Activated CD8-positive, alpha-beta memory T cell treated with anti-CD3 and anti-CD28 coated beads for 24 hours (primary cell): ENCODE results near the gene PCDHAC2.

ENCODE experiments used
- DNase-seq: peaks from one replicate; pipeline ENCODE4 v3.0.0-alpha.2; 2020

The PCDHAC2 gene, protein sequence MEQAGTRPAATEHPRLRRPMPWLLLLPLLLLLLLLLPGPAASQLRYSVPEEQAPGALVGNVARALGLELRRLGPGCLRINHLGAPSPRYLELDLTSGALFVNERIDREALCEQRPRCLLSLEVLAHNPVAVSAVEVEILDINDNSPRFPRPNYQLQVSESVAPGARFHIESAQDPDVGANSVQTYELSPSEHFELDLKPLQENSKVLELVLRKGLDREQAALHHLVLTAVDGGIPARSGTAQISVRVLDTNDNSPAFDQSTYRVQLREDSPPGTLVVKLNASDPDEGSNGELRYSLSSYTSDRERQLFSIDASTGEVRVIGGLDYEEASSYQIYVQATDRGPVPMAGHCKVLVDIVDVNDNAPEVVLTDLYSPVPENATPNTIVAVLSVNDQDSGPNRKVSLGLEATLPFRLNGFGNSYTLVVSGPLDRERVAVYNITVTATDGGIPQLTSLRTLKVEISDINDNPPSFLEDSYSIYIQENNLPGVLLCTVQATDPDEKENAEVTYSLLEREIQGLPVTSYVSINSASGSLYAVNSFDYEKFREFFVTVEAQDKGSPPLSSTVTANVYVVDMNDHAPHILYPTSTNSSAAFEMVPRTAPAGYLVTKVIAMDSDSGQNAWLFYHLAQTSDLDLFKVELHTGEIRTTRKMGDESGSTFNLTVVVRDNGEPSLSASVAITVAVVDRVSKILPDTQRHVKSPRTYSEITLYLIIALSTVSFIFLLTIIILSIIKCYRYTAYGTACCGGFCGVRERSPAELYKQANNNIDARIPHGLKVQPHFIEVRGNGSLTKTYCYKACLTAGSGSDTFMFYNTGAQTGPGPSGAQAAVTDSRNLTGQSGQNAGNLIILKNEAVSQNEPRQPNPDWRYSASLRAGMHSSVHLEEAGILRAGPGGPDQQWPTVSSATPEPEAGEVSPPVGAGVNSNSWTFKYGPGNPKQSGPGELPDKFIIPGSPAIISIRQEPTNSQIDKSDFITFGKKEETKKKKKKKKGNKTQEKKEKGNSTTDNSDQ

DNA sequence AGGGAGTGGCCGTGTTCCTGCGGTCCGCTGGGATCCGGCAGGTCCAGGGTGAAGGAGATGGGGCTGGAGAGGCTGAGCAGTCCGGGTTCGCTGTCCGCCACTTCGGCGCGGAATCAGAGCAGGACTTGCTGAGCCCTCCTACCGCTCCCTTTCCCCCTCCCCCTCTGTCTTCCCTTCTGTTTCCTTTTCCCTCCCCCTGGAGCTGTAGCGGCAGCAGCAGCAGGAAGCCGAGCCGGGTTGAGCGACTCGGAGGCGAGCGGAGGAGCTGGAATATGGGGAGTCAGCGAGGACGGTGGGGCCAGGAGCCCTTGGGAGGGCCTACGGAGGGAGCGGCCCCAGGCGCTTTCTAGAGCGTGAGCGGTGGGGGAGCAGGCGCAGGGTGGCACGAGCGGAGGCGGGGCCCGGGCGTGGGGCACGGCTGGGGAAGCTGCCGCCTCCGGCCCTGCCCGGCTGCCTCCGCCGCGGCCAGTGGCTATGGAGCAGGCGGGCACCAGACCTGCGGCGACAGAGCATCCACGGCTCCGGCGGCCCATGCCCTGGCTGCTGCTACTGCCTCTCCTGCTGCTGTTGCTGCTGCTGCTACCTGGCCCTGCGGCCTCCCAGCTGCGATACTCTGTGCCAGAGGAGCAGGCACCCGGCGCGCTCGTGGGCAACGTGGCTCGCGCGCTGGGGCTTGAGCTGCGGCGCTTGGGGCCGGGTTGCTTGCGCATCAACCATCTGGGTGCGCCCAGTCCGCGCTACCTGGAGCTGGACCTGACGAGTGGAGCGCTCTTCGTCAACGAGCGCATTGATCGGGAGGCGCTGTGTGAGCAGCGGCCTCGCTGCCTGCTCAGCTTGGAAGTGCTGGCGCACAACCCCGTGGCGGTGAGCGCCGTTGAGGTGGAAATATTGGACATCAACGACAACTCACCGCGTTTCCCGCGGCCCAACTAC, at the start of gene PCDHAC2:
TSS of gene PCDHAC2 (plus strand) at position 184 of the 933 bp plus-strand sequence. CDS start at position 475, 291 bp downstream.
- no peak for DNase-seq

DNA sequence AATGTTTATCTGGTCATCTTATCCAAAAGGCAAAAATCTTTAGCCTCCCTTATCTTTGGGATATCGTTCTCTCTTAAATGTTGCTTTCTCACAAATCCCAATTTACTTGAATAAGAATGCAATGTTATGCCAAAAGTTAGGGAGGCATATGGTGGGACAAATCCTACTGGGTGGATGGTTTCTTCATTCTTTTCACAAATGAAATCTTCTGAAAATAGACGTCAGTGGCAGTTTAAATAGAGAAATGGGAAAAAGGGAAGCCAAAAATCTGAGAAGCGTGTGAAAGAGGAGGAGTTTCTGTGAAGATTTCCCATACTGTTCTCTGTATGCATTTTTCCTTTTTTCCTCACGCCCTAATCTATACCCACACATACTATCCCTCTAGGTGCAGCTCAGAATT, 42.7 kb upstream of the PCDHAC2 start:
- DNase-seq = no peak

DNA sequence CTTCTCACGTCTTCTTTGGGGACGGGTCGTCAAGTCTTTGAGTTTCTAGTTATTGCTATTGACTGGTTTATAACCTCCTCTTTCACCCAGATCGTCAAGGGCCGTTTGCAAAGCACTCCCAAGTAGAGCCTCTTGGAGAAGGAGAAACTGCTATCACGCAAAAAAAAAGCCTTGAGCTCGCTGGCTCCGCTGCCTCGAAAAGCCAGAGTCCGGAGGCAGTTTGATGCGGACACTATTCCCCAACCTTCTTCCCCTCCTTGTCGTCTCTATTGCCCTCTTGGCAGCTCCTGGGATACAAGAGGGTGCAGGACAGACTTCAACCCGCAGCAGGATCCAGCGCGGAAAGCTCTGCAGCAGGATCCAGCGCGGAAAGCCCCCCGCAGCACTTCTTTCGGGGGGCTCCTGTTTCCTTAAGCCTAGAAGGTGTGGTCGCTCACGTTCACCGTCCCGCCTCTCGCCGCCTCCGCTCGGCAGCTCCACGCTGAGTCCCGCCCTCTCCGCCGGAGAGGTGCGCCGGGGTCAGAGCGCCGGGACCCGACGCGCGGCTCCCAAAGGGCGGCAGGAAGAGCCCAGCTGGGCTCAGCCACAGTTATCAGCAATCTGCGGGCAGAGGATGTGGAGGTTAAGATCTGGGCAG, 40.4 kb upstream of the PCDHAC2 start, which contains the start of gene PCDHAC1:
TSS of gene PCDHAC1 (plus strand) at position 494 of the 637 bp plus-strand sequence. CDS start 594 bp downstream, outside the sequence.
- no peak for DNase-seq

DNA sequence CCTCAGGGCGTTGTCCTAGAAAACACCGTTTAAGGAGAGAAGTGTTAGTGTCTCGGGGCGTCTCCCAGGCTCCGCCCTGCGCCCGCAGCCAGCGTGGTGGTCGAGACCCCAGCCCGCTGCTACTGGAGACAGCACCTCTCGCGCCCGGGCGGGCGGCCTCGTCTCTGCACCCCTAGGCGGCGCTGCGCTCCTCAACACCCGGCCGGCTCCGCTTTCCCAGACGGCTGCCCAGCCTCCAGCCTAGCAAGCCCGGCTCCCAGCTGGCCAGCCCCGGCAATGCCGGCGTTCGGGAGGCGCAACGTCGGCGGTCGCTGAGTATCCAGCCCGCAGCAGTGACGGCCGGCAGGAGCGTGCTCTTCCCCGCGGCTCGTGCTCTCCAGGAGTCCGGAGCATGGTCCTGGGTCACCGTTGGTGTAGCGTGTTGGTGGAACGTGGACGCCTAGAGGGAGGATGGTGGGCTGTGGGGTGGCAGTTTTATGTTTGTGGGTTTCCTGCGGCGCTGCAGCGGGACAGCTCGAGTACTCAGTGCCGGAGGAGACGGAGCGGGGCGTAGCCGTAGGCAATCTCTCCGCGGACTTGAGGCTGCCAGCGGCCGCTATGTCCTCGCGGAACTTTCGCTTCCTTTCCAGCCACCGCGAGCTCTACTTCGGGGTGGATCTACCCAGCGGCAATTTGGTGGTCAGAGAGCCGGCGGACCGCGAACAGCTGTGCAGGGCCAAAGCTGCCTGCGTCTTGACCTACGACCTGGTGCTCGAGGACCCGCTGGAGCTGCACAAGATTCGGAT, 39.6 kb upstream of the PCDHAC2 start:
- DNase-seq = peak; percentile 65

DNA sequence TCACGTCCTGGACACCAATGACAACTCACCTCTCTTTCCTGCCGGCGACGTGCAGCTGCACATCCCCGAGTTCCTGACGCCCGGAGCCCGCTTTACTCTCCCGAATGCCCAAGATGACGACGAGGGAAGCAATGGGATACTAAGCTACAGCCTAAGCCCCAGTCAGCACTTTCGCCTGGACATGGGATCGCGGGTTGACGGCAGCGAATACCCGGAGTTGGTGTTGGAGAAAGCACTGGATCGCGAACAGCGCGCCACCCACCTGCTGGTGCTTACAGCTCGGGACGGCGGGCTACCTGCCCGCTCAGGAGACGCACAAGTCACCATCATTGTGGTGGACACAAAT, 39.1 kb upstream of the PCDHAC2 start:
- DNase-seq = no peak

DNA sequence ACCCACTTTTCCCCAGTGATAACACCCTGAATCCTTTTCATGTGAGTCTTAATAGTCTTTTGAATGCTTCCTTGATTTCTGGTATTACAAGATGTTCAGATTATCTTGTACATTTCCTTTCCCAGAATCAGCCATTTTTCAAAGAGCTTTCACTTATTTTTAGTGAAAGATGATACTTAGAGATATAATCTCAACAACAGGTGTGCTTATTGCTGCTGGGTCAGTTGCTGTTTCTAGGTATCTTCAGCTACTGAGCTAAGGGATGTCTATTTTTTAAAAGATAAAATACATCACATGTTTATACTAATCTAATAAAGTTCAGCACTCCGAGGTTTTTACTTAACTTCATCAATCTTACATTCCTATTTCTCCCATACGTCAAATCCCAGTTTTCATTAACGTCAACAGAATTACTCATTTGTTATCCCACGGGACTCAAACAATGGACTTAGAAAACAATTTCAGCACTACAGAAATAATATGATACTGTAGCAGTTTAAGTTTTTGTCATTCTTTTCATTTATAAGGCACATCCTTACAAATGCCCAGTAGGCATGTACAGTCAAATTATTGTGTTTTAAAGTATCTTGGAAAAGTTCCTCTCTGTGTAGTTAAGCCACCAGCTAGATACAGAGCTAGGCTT, 31.2 kb upstream of the PCDHAC2 start:
- DNase-seq = no peak

DNA sequence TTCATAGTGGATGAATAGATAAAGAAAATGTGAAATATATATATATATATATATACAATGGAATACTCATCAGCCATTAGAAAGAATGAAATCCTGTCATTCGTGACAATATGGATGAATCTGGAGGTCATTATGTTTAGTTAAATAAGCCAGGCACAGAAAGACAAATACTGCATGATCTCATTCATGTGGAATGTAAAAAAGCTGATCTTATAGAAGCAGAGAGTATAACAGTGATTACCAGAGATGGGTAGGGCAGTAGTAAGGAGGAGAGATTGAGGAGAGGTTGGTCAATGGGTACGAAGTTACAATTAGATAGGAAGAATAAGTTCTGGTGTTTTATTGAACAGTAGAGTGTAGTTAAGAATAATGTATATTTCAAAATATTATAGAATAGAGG, 19.7 kb upstream of the PCDHAC2 start:
- no peak for DNase-seq

DNA sequence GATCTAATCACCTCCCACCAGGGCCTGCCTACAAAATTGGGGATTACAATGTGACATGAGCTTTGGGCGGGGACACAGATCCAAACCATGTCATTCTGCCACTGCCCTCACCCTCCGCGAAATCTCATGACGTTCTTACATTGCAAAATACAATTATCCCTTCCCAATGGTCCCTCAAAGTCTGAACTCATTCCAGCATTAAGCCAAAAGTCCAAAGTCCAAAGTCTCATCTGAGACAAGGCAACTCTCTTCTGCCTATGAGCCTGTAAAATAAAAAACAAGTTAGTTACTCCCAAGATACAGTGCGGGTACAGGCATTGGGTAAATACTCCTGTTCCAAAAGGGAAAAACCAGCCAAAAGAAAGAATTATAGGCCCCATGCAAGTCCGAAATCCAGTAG, 14.6 kb upstream of the PCDHAC2 start:
- DNase-seq = no peak

DNA sequence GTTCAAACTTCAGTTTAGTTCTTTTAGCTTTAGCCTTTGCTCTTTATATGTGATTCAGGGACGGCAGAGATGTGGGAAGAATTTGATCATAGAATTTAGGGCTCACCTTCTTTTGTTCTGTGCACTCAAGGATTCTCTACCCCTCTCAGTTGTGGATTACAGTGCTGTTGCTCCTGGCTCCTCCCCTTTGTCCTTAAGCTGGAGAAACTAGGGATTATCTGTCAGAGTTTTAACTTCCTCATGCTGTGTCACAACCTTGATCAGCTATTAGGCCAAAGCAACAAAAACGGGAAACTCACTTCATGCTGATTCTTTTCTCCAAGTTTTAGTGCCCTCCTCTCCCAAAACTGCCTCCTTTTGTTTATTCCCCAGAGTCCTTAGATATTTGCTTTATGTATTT, 13.0 kb upstream of the PCDHAC2 start:
- DNase-seq = no peak

DNA sequence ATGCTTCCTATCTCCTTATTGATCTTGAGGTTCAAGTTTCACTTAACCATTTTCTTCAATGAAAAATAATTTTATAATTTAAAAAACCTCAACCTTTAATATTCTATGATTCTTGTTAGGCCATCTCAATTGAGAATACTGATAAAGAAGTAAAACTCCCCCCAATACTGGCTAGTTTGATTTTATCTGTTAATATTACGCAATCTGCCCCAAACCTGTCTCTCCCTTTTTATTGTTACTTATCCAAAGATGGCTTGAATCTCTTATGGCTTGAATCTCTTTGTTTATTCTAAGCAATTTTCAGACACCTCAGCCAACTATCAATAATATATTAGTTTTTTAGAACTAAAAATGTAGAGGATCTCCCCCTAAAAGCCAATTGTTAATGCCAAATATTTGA, 4.1 kb upstream of the PCDHAC2 start:
- DNase-seq = no peak

DNA sequence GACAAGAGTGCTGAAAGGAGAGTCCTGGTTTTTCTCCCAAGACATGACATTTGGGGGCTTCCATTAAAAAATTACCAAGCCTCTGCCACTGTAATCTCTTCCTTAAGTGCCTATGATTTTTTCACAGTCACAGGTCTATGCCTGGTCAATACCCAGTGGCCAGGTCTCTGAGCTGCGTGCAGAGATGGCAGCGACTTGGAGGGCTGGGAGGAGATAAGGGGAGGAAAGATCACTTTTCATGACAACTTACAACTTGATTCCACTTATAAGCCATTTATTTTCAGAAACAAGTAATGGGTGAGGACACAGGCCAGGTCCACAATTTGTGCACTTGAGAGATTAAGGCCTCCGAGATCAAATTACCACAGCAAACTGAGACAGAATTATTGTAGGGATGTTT, 1.9 kb upstream of the PCDHAC2 start:
- no peak for DNase-seq

DNA sequence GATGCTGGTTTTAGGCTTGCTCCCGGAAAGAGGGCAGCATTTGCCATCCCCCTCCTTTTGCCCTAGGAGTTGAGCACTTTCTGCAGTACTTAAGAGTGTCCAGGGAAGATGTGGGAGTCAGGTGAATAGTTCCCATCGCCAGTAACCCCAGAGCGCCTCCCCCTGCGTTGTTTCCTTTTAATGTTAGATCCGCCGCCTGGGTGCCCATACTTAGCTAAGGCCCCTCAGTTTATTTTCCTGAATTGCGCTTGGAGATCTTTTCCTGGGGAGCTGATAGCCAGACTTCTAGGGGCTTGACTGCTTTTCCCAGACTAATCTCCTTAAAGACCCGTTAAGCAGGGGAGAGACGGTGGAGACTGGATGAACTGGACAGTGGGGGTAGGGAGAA, 377 bp upstream of the PCDHAC2 start:
- DNase-seq = no peak

DNA sequence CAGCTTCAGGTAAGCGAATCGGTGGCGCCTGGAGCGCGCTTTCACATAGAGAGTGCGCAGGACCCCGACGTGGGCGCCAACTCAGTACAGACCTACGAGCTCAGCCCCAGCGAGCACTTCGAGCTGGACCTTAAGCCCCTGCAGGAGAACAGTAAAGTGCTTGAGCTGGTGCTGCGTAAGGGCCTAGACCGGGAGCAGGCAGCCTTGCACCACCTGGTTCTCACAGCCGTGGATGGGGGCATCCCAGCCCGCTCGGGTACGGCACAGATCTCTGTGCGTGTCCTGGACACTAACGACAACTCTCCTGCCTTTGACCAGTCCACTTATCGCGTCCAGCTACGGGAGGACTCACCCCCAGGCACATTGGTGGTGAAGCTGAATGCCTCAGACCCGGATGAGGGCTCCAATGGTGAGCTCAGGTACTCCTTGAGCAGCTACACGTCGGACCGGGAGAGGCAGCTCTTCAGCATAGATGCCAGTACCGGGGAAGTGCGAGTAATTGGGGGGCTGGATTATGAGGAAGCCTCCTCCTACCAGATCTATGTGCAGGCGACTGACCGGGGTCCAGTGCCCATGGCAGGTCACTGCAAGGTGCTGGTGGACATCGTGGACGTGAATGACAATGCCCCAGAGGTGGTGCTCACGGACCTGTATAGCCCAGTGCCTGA, 1.1 kb downstream of the PCDHAC2 start:
- no peak for DNase-seq

DNA sequence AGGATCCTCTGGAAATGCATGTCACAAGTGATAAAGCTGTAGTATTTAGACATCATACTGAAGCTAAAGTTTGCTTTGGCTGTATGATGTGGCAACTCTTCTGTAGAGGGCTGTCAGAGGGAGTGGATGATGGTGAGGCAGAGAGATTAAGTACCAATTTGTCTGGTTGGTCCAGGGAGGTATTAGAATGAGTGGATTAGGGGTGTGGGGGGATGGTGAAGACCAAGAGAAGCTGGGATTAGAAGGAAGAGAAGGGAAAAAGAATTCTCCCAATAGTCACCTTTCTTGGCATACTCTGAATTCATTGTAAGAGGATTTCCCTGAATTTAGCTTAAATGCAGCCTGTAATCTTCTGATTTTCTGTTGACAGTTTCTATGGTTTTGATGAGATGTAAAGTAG, 3.6 kb downstream of the PCDHAC2 start:
- no peak for DNase-seq

DNA sequence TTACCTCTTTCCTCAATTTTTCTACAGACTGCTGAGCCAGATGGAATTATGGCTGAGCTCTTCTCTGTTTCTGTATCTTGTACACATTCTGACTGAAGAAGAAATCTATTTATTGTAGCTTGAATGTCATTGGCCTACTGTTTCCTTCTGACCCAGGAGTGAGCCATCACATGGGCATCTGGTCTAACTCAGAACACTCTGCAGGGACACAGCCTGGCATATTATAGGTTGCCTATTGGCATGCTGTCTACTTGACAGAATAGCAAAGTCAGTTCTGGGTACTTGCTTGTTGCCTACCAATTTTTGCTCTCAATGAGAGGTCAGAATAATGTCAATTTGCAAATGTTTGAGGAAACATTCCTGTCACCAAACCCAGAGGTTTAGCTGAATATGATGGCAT, 7.3 kb downstream of the PCDHAC2 start:
- no peak for DNase-seq

DNA sequence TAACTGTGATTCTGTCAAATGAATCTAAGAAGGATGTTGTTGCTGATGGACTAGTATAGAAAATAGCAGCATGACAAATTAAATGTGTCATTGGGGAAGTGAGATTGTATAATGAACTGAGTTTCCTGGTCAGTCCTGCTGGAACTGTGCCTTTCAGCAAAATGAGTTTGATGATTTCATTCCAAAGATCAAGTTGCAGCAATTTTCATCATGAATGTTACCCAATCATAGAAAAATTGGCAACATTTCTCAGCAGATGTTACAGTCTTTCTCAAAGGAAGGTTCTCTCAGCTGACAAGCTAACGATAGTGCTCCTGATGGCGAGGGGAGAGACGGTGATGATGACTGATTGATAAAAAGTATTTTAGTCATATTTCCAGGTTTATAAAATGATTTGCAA, 10.7 kb downstream of the PCDHAC2 start:
- no peak for DNase-seq

DNA sequence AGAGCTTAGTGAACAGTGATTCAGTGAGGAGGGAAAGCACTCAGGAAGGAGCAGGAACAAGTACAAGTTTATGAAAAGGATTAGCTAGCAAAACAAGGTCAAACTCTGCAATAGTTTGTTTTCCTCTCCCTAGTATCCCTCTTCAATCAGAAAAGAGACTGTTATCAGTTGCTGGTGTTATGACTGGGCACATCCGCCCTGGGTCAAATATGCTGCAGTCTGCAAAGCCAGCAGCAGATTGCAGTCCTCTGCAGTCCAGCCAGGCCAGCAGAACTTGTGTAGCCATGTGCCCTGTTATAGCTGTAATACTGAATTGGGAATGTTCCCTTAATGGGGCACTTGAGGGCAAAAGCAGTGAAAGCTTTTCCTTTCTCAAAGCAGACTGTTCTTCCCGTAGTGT, 12.0 kb downstream of the PCDHAC2 start:
- no peak for DNase-seq

DNA sequence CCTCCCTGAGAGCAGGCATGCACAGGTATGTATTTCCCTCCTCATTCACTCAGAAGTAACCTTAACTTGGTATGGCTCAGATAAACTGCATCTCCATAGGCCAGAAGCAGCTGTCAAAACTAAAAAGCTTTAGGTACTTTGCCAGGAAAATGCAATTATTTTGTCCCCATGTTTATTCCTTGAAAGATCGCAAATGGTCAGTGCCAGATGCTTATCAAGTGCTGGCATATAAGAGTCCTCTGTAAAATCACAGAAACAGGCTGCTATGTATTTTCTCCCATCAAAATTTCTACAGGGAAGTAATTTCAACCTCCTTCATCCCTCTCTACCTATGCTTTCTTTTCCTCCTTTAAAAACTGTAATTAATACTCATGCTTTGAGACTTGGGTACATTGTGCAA, 12.7 kb downstream of the PCDHAC2 start:
- DNase-seq = no peak

DNA sequence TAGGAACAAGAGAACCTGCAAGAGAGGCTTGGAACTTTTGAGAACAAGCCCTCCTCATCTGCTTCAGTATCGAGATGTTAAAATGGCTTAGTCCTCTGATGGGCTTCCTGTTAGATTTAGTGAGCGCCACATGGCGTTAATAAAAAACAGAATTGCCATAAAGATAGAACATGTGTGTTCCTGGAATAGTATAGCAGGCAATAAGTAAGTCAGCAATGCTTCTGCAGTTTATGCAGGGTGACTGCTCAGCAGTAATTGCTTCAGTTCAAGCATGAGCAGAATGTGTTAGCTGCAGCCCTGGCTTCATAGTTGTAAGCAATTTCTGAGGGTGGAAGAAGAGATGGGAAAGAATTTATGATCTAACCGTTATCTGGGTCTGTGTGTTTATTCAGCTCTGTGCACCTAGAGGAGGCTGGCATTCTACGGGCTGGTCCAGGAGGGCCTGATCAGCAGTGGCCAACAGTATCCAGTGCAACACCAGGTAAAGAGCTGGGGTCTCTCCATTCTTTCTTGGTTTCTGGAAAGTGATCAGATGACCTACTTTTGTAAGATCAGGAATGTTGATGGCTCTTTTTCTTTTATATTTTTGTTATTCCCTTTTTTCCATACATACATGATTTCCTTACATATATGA, 15.9 kb downstream of the PCDHAC2 start:
- no peak for DNase-seq

DNA sequence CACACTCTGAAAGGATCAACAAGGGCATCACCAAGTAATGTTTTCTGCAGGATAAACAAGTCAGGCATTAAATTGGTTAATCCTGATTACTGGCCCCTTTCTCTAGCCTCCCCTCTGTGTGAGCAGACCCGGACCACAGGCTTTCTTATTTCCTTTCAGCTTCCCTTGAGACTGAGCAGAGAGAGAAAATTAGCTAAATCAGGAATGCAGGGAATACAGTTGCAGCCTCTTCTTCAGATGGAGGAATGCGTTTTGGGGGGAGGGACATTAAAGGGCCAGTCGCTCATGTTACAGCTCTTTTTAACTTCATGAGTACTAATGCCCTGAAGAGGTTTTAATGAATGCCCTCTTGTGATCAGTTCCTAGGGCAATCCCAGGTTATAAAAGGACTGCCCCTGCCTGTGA, 19.8 kb downstream of the PCDHAC2 start:
- DNase-seq = no peak
